GM18507 (cell line): ENCODE results near the gene GNG10.

Experiments
- DNase-seq: peaks from one replicate; pipeline ENCODE4 v3.0.0; 2011; ENCODE audit warnings: low read depth; ENCODE audit not compliant: insufficient read length; ENCODE audit errors: extremely low spot score
- FAIRE-seq: peaks from 2 replicates; lab custom pipeline; 2011; peaks lifted over from hg19 to GRCh38; lab: Jason Lieb, UNC

Gene GNG10

GRCh38 chr9:111711548-111711947 is 50.1 kb downstream of the GNG10 start:
- FAIRE-seq: no peak

GRCh38 chr9:111712369-111712768 is 51.0 kb downstream of the GNG10 start:
- FAIRE-seq: no peak
- DNase-seq: no peak

More at GRCh38 chr9:111711548-111711947, 50.1 kb downstream of the GNG10 start:
- no peak for DNase-seq

- no peak for FAIRE-seq
- DNase-seq: no peak
These were observed 54.1 kb downstream of the GNG10 start for GRCh38 chr9:111715471-111715870.

- FAIRE-seq (no peak), DNase-seq (no peak)
These were observed 58.1 kb downstream of the GNG10 start for GRCh38 chr9:111719541-111719940.
